ENCODE measurements around the gene SCGB1D1. TPM values are rescaled to one million over a fixed set of nuclear protein-coding genes. Genes with fewer than 3 reads are reported as not detected.

Gene SCGB1D1
- polyA plus RNA-seq, 1 donor from 2014 or later, result not detected

DNA sequence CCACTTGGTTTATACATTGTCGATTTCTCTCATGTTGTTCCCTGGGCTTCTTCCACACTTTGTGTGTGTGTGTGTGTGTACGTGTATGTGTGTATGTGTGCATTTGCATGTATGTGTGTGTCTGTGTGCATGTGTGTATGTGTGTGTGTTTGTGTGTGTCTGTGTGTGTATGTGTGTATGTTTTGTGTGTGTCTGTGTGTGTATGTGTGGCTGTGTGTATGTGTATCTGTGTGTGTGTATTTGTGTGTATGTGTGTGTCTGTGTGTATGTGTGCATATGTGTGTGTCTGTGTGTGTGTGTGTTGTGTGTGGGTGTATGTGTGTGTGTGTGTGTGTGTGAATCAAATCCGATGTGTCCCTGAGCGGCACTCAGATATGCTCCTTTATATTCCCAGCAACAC is 47.5 kb downstream of the SCGB1D1 start:
- Histone ChIP-seq H4K20me1 (ENCODE audit: insufficient read depth) (no peaks in the 10 kb centered on the region), H3K9me3 (ENCODE audit: low read length) (no peaks in the 10 kb centered on the region), H3K27me3 (ENCODE audit: insufficient read depth, low read depth, low read length) (no peaks in the 10 kb centered on the region), H3K36me3 (ENCODE audit: insufficient read depth, low read length) (no peaks in the 10 kb centered on the region), H2AFZ (ENCODE audit: low read depth, low read length) (no peak overlapping the region), H3K9me2 (ENCODE audit: insufficient read depth, low read length) (no peaks in the 10 kb centered on the region), H3K27ac (ENCODE audit: low read length) (no peak overlapping the region), H3K79me2 (replicated peaks; ENCODE audit: insufficient read depth, low read length) (no peaks in the 10 kb centered on the region), H3F3A (ENCODE audit: insufficient read depth, low read length, poor library complexity, severe bottlenecking) (no peaks in the 10 kb centered on the region), H3K4me2 (ENCODE audit: low read length) (no peak overlapping the region), H3K9ac (ENCODE audit: low read length) (no peak overlapping the region), H3K4me3 (ENCODE audit: low read length) (no peak overlapping the region)
- TF ChIP-seq TAF1 (IDR thresholded peaks at IDR 0.05; ENCODE audit: low read depth) (no peak), POLR2AphosphoS5 (IDR thresholded peaks at IDR 0.05) (no peak), SMC3 (conservative IDR thresholded peaks at IDR 0.05; ENCODE audit: poor library complexity) (no peak), RAD21 (conservative IDR thresholded peaks at IDR 0.05) (no peak), EP300 (conservative IDR thresholded peaks at IDR 0.05; ENCODE audit: poor library complexity, severe bottlenecking) (no peak), MXI1 (conservative IDR thresholded peaks at IDR 0.05; ENCODE audit: poor library complexity, severe bottlenecking) (no peak), EZH2 (IDR thresholded peaks at IDR 0.05; ENCODE audit: borderline replicate concordance, insufficient read depth, low read length, poor library complexity, severe bottlenecking) (no peak)
- TF ChIP-seq, protein P1, sequence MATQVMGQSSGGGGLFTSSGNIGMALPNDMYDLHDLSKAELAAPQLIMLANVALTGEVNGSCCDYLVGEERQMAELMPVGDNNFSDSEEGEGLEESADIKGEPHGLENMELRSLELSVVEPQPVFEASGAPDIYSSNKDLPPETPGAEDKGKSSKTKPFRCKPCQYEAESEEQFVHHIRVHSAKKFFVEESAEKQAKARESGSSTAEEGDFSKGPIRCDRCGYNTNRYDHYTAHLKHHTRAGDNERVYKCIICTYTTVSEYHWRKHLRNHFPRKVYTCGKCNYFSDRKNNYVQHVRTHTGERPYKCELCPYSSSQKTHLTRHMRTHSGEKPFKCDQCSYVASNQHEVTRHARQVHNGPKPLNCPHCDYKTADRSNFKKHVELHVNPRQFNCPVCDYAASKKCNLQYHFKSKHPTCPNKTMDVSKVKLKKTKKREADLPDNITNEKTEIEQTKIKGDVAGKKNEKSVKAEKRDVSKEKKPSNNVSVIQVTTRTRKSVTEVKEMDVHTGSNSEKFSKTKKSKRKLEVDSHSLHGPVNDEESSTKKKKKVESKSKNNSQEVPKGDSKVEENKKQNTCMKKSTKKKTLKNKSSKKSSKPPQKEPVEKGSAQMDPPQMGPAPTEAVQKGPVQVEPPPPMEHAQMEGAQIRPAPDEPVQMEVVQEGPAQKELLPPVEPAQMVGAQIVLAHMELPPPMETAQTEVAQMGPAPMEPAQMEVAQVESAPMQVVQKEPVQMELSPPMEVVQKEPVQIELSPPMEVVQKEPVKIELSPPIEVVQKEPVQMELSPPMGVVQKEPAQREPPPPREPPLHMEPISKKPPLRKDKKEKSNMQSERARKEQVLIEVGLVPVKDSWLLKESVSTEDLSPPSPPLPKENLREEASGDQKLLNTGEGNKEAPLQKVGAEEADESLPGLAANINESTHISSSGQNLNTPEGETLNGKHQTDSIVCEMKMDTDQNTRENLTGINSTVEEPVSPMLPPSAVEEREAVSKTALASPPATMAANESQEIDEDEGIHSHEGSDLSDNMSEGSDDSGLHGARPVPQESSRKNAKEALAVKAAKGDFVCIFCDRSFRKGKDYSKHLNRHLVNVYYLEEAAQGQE (IDR thresholded peaks at IDR 0.05; ENCODE audit: borderline replicate concordance), result no peak
- TF ChIP-seq, protein P2, sequence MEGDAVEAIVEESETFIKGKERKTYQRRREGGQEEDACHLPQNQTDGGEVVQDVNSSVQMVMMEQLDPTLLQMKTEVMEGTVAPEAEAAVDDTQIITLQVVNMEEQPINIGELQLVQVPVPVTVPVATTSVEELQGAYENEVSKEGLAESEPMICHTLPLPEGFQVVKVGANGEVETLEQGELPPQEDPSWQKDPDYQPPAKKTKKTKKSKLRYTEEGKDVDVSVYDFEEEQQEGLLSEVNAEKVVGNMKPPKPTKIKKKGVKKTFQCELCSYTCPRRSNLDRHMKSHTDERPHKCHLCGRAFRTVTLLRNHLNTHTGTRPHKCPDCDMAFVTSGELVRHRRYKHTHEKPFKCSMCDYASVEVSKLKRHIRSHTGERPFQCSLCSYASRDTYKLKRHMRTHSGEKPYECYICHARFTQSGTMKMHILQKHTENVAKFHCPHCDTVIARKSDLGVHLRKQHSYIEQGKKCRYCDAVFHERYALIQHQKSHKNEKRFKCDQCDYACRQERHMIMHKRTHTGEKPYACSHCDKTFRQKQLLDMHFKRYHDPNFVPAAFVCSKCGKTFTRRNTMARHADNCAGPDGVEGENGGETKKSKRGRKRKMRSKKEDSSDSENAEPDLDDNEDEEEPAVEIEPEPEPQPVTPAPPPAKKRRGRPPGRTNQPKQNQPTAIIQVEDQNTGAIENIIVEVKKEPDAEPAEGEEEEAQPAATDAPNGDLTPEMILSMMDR (IDR thresholded peaks at IDR 0.05; ENCODE audit: poor library complexity, severe bottlenecking), result no peak

DNA sequence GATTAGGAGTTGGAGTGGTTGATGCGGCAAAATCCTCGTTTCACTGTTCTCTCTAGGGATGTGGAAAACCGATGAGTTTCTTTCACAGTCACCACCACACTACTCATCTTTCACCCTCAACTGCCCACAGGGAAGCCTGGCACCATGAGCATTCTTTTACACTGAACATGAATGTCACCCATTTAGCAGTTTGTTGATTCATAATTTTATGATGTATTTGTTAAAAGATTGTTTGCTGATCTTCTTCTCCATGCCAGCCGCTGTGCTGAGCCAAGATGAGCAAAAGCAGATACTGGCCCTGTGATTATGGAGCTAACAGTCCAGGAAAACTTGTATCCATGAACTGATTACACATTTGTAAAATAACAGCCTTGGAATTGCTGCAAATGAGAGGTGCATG is 48.1 kb downstream of the SCGB1D1 start:
- no peaks in the 10 kb centered on the region for H3K27me3 ChIP-seq (ENCODE audit: insufficient read depth, low read depth, low read length)
- no peak overlapping the region for H3K4me3 ChIP-seq (ENCODE audit: low read length)
- no peak overlapping the region for H3K9ac ChIP-seq (ENCODE audit: low read length)
- H3K79me2 ChIP-seq (replicated peaks; ENCODE audit: insufficient read depth, low read length), result no peaks in the 10 kb centered on the region
- H3F3A ChIP-seq (ENCODE audit: insufficient read depth, low read length, poor library complexity, severe bottlenecking), result no peaks in the 10 kb centered on the region
- H3K36me3 ChIP-seq (ENCODE audit: insufficient read depth, low read length), result no peaks in the 10 kb centered on the region
- no peak overlapping the region for H2AFZ ChIP-seq (ENCODE audit: low read depth, low read length)
- no peaks in the 10 kb centered on the region for H4K20me1 ChIP-seq (ENCODE audit: insufficient read depth)
- H3K9me3 ChIP-seq (ENCODE audit: low read length), result no peaks in the 10 kb centered on the region
- no peaks in the 10 kb centered on the region for H3K9me2 ChIP-seq (ENCODE audit: insufficient read depth, low read length)
- H3K27ac ChIP-seq (ENCODE audit: low read length), result no peak overlapping the region
- TF ChIP-seq RAD21 (conservative IDR thresholded peaks at IDR 0.05), result no peak
- no peak overlapping the region for H3K4me2 ChIP-seq (ENCODE audit: low read length)

DNA sequence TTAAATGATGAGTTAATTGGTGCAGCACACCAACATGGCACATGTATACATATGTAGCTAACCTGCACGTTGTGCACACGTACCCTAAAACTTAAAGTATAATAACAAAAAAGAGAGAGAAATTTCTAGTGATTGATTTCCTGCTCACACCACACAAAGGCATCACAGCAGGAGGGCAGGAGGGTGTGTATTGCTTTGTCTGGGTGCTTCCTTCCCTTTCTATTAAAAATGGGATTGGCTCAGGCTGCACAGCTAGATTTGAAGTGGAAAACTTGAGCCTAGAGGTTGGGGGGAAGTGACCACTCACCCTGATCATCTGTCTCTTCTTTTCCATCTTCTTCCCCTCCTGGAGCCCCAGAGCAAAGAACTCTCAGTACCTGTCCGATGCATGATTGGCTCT is 51.1 kb downstream of the SCGB1D1 start:
- no peak overlapping the region for H3K4me3 ChIP-seq (ENCODE audit: low read length)
- H3K79me2 ChIP-seq (replicated peaks; ENCODE audit: insufficient read depth, low read length), result no peaks in the 10 kb centered on the region
- no peak overlapping the region for H2AFZ ChIP-seq (ENCODE audit: low read depth, low read length)
- H3F3A ChIP-seq (ENCODE audit: insufficient read depth, low read length, poor library complexity, severe bottlenecking), result no peaks in the 10 kb centered on the region
- no peak overlapping the region for H3K27ac ChIP-seq (ENCODE audit: low read length)
- no peak overlapping the region for H3K9ac ChIP-seq (ENCODE audit: low read length)
- H3K9me2 ChIP-seq (ENCODE audit: insufficient read depth, low read length), result no peaks in the 10 kb centered on the region
- TF ChIP-seq, protein P1 (IDR thresholded peaks at IDR 0.05; ENCODE audit: borderline replicate concordance), result no peak
- TF ChIP-seq SMC3 (conservative IDR thresholded peaks at IDR 0.05; ENCODE audit: poor library complexity), result no peak
- TF ChIP-seq, protein P2 (IDR thresholded peaks at IDR 0.05; ENCODE audit: poor library complexity, severe bottlenecking), result no peak
- no peak for TF ChIP-seq MXI1 (conservative IDR thresholded peaks at IDR 0.05; ENCODE audit: poor library complexity, severe bottlenecking)
- TF ChIP-seq POLR2AphosphoS5 (IDR thresholded peaks at IDR 0.05), result no peak
- TF ChIP-seq EP300 (conservative IDR thresholded peaks at IDR 0.05; ENCODE audit: poor library complexity, severe bottlenecking), result no peak
- no peak for TF ChIP-seq TAF1 (IDR thresholded peaks at IDR 0.05; ENCODE audit: low read depth)
- no peaks in the 10 kb centered on the region for H4K20me1 ChIP-seq (ENCODE audit: insufficient read depth)
- H3K9me3 ChIP-seq (ENCODE audit: low read length), result no peaks in the 10 kb centered on the region
- H3K27me3 ChIP-seq (ENCODE audit: insufficient read depth, low read depth, low read length), result no peaks in the 10 kb centered on the region
- no peak overlapping the region for H3K4me2 ChIP-seq (ENCODE audit: low read length)
- no peaks in the 10 kb centered on the region for H3K36me3 ChIP-seq (ENCODE audit: insufficient read depth, low read length)

Measured in neural cell (in vitro differentiated cells).